ENCODE measurements around the gene RXFP1.

Gene RXFP1

GRCh38 chr4:158676076-158676475, 154.4 kb downstream of the RXFP1 start:
- no peak for DNase-seq

DNA sequence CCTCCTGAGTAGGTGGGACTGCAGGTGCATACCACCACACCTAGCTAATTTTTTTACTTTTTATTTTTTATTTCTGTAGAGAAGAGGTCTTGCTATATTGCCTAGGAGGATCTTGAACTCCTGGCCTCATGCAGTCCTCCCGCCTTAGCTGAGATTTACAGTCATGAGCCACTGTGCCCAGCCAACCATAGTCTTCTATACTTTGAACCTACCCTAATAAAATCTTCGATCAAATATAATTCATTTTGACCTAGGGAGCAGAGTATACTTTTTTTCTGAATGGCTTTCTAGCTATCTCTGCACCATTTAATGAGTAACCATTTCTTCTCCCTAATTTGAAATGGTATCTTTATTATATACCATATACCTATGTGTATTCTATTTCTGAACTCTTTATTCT, 157.1 kb downstream of the RXFP1 start:
- no peak for DNase-seq

GRCh38 chr4:158681629-158682028, 159.9 kb downstream of the RXFP1 start:
- no peak for DNase-seq

GRCh38 chr4:158682066-158682465, 160.4 kb downstream of the RXFP1 start:
- DNase-seq: no peak

- DNase-seq: no peak
These were observed 167.1 kb downstream of the RXFP1 start for GRCh38 chr4:158688813-158689212.

Data from activated naive CD4-positive, alpha-beta T cell (primary cell).